ENCODE data around the gene DBT.

DNA sequence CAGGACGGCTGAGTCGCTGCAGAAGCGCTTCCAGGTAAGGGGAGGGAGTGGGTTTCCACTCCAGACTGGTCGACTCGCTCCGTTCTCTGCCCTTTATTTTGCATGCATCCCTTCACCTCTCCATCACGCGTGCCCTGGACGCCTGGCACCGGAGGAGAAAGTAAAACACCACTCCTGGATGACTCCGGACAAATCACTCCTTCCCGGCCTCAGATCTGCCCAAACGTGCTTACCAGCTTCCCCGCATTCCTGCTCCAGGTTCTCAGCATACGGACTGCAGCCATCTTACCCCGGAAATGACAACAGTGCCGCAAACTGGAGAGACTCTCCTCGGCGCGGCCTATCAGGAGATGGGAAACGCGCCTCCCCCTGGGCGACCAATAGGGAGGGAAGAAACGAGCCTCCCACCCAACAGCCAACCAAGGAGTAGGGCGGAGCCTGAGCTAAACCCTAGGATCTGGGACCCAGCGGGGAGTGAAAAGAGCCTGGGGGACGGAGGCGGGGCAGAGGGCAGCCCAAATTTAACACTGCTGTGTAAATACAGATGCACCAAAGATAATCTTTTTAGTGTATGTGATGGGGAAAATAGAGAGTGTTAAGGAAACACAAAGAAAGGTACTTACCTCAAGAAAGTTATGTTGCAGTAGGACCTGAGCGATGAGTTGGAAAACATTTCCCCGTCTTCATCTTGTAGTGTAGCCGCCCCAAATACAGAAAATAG lies at the start of gene DBT:
- TF ChIP-seq CTCF (conservative IDR thresholded peaks at IDR 0.05) (no peak), ZFX (IDR thresholded peaks at IDR 0.05) (no peak)
